Inferior parietal cortex (tissue), 1 donor: ENCODE data around the gene FOXP2.
"Not testable (repeated sequence)": the region's sequence is repeated elsewhere in the genome, so short reads cannot be mapped to it uniquely, and the experiment has no call there.

Experiments used
- DNase-seq: peaks from one replicate; pipeline ENCODE4 v3.0.0-alpha.2; 2016; ENCODE audit errors: extremely low spot score

Gene FOXP2

DNA sequence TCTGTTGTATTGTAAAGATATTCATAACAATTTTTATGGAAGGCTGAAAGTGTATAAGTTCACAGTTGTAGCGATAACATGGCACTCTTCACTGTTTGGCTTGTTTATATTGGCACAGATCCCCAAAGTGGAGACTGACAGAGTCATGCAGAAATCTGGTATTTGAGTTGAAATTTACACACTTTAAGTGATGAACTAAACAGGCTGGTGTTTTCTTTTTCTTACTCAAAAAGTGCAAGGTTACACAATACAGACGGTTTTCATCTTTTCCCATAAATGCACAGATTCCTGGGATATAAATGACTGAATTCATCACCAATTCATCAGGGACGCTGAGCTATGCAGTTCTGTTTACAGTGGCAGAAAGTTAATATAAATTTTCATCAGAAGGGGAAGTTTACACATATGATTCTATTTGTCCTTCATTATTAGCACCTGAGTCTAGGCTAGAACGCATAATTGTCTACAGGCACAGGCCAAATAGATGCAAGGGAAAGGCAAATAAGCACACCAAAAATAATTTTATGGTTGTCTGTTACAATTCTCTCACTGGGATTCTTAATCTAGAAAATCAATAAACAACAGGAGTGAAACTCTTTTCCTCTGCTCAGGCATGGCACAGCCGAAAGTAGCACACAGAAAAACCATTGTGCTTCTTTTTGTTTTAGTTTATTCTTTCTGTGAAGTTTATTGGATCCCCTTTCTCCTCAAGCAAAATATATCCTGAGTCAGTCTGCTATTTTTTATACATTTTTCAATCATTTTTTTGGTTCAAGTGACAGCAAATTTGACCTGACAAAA lies 88.0 kb downstream of the FOXP2 start:
- no peak for DNase-seq

DNA sequence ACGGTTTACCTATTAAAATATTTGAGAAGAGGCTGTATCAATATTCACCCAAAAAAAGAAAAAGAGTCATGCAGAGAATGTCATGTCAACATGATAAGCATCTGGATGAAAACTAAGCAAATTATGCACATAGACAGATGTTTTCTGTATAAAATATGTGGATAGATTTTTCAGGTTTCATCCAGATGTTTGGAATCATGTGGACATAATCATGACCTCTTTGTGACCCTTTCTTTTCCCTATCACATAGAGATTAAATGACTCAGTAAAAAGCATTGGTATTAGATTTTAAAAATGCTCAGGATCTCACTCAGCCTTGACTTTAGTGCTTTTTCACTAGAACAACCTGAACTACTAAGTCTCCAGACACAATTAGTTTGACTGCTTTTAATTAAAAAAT lies 90.0 kb downstream of the FOXP2 start:
- DNase-seq: no peak

DNA sequence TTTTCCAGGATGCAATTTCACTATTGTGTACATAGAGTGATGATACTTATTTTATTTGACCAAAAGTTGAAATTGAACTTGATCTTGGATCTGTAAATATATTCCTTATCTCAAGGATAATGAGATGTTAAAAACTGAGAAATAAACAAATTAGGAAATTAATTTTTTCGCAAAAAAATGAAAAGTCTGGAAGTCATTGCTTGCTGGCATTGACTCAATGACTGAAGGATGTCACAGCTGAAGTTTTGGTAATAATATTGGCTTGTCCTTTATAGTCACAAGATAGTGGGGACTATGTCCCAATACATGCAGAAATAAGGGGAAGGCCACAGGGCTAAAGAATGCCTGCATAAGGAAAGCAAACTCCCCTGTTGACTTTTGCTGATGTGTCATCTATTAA lies 92.8 kb downstream of the FOXP2 start:
- no peak for DNase-seq

DNA sequence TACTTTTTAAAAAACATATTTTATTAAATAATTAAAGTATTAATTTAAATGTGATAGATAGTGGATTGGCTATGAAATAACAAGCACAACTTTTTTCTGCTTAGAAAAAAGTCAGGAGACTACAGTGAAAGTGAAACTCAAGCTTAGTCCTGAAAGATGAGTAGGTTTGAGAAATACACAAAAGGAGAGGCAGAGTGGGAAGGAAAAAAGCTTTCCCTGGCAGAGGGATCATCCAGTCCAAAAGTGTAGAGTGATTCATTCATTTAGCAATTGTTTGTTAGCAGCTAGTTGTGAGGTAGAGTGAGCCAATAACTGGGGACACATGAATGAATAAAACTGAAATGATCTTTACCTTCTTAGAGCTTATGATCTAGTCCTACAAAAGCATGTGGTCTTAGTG lies 93.5 kb downstream of the FOXP2 start:
- DNase-seq: no peak

DNA sequence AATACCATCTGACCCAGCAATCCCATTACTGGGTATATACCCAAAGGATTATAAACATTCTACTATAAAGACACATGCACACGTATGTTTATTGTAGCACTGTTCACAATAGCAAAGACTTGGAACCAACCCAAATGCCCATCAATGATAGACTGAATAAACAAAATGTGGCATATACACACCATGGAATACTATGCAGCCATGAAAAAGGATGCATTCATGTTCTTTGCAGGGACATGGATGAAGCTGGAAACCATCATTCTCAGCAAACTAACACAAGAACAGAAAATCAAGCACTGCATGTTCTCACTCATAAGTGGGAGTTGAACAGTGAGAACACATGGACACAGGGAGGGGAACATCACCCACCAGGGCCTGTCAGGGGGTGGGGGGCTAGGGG lies 96.2 kb downstream of the FOXP2 start:
- DNase-seq: not testable (repeated sequence)

DNA sequence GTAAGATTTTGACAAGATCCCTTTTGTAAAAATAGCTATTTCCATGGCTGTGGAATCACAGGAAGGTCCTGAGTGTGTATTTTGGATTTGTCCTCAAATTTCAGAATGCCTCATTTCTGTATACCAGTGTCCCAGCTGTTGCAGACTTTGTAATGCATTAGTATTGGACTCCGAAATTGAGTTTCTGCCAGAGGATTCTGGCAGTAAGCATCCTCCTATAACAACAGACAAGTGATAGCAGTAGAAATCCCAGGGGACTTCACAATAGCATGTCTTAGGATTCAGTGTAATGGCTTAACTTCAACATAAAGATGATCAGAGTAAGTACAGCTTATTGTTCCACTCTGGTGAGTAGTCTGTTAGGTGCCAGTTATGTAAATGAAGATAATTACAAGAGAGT lies 104.6 kb downstream of the FOXP2 start:
- no peak for DNase-seq

DNA sequence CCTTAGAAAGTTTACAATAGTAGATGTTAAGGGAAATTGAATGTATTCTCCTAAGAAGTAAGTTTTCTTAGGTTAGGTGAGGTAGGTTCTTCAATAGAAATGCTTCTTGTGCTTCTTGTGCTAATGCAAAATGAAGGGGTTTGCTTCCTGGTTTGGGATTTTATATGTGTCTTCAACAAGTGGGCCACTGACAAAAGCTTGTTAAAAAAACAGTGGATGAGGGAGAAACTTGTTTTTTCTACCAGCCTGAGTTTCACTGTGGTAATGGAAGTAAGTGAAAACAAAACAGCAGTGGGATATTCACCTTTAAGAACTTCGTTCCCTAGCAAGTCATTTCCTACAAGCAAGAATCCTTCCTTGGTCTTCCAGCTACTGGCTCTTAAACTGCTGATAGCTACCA lies 107.5 kb downstream of the FOXP2 start:
- DNase-seq: no peak

DNA sequence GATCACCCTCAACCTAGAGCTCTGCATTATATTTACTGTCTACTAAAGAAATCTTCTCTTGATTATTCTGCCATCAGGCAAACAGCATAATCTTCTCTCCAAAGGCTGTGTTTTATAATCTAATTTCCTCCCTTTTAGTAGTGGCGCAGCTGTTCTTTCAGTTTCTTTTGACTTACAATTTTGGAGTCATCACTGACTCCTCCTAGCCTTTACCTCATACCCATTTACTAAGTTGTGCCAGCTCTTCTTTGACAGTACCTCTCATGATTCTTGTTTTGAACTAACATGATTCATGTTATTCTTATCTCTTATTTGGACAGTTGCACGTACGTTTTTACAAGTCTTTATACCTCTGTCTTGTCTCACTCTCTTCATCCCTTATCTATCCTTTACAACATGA lies 113.0 kb downstream of the FOXP2 start:
- no peak for DNase-seq

DNA sequence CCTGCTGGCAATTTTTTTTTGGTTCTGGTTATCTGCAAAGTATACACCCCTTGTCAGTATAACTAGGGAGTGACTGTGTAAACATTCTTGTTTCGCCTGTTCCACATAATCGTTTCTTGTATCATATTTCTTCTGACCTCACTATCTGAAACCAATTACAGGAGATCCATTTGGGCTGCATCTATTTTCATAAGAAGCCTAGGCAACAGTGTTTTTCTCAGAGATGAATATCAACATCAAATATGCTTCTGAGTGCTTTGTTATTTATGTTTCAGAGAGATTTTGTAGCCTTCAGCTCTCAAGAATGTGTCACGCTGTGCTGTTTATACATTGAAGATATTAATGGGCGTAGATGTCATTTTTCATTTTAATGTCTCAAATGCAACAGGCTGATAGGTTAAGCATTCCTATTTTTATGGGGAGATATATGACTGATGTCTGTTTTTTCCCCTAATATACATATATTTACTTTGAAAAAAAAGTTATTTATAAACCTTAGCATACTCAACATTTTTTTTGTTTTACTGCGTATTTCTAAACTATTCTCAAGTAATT lies 115.5 kb downstream of the FOXP2 start:
- DNase-seq: no peak

DNA sequence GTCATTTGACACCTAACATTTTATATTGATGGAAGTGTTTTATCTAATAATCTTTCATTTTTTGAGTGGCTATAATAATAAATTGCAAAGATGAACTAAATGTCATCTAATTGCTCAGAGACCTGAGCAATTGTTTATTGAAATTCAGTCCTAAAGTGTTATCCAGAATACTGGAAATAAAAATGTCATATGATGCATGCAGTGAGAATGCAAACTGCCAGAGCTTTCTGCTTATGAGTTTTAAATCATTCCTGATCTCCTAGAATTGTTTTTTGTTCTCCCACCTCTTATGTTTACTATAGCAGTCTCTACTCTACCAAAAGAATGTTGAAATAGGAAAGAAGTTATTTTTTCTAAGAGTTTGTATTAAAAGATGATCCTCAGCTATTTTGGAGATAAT lies 116.7 kb downstream of the FOXP2 start:
- no peak for DNase-seq

DNA sequence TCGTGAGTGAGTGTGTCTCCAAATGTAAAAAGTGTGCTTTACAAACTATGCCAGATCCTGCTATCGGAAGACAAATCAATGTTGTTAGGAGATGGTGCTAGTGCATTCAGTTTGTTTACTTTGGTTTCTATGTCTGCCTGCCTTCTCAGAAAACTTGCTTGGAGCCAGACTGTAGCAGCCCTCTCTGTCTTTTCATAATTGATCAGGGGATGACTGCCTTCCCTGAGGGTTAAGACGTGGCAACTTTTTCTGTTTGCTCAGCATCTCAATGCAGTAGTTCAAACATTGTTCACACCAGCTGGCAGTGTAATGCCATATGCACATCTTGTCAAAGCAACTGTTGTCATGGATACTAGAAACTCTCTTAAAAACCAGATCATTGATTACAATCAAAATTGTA lies 118.5 kb downstream of the FOXP2 start:
- DNase-seq: no peak

DNA sequence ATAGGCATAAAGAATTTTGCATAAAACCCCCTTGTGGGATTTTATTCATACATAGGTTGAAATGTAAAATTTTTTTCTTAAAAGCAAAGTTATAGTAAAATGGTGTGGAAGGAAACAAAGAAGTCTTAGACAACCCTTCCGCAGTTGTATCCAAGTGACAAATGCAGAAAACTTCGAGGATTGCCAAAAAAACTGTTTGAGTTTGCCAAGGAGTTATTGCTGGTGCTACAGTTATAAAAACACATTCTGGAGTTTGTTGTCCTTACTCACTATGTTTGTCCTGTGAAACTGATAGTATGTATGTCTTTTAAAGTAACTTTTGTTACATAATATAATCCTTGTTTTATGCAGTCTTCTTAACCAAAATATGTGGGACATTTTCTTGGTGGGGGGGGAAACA lies 120.3 kb downstream of the FOXP2 start:
- DNase-seq: no peak

DNA sequence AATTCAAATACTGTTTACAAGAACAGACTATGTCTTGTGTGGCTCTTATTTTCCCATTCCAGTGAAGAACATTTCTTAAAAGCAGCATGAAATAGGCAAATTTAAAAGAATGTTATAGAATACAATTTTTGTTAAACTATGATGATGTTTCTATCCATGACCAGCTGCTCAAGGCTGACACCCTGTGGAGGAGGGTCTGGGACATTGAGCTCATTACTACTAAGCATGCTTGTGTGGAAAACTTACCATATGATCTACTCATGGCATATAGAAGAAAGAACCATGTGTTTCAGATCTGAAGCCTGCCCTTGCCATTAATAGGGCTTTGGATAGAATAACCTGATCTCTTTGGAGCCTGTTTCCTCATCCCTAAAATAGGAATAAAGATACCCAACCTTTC lies 125.0 kb downstream of the FOXP2 start:
- DNase-seq: no peak

DNA sequence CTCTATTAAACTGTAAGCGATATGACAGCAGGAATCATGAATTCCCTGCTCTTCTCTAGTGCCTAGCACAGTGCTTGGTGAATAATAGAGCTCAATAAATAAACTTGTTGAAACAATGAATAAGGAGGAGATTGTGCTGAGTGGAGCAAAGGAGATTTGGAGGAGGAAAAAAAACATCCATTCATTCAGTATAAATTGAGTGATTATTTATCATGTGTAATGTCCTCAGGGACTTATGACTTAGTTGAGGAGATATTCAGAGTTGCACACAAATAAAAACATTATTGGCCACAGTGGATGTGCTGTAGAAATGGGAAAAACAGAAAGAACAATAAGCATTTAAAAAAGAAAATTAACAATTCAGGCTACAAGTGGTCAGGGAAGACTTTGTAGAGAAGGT lies 125.7 kb downstream of the FOXP2 start:
- DNase-seq: no peak

DNA sequence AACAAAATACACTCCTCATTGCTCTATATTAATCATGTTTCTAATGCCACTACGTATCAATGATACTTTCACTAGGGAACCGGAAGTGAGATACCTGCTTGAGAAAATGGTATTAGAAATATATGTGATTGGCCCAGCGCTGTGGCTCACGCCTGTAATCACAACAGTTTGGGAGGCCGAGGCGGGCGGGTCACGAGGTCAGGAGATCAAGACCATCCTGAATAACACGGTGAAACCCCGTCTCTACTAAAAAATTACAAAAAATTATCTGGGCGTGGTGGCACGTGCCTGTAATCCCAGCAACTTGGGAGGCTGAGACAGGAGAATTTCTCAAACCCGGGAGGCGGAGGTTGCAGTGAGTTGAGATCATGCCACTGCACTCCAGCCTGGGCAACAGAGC lies 132.7 kb downstream of the FOXP2 start:
- DNase-seq: not testable (repeated sequence)

DNA sequence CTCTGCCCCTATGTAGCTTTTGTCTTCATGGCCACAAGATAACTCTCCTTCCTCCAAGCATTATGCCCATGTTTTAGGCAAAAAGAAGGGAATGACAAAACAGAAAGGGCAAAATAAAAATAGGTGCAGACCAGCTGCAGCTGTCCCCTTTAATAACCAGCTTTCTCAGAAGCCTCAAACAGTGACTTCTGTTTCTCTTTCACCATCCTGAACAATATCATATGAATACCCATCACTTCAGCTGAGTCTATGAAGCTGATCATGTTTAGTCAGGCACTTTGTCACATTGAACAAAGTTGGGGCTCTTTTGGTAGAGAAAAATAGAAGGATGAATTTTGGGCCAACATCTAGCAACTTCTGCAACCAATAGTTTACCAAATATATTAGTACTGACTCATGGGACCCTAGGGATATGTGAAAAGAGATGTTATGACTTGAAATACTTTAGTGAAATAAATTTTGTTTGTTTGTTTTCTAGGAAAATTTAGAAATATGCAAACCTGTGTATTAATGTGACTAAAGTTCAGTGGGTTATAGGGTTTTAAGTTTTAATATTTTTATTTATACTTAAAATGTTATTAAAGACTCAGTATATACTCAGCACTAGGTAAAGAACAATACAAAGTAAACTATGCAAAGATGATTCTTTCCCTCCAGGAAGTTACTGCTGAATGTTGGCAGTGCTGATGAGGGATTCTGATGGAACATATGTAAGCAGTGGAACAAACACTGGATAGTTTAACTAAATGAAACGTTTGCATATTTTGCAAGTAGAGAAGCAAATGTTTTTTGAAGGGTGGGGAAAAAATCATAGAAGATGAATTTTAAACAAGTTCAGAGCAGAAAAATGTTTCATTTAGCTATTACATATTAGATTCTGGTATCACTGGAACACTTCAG lies 133.7 kb downstream of the FOXP2 start:
- DNase-seq: no peak

DNA sequence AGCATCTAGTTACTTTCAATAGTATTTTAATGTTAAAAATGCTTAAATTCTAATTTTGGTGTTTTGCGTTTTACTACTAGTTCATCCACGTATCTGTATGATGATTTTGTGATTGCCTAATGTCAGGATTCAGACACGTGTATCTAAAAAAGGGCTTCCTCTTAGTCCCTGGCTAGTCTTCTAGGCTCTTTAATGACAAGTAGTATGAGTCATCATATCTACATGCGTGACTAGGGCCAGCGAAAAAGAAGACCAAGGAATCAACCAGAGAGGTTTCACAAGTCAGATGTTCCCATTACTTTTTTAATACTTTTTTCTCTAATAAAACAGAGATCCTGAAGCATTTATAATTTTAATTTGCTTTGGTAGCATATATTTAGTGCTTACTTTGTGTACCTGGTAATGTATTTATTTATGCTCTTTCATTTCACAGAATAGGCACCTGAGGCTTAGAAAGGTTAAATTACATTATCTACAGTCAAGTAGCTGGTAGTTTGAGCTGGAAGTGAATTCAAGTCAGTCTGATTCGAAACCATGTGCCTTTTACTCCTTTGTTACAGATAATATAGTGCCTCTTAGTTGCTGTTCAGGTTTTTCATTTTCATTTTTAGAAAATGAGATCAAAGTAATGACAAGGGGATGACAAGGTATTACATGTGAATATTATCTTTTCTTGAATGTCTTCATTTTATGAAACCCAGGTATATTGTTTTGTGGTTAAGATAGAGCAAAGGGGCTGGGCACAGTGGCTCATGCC lies 140.3 kb downstream of the FOXP2 start:
- no peak for DNase-seq

DNA sequence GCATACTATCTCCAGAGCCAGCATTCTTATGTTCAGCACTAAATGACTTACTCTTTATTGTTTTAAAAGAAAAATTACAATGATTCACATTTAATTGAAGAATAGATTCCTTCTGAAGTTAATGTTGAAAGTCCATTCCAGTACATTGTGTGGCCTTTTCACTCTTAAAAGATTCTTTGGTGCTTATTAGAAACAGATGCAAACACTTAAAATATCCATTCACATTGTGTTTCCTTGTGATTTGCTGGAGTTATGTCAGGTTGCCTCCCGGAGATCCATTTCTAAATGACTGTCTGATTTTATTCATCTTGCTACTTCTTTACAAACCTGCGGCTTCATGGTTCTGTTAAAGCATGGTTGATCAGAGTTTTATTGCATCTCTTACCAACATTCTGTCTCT lies 152.8 kb downstream of the FOXP2 start:
- DNase-seq: no peak

DNA sequence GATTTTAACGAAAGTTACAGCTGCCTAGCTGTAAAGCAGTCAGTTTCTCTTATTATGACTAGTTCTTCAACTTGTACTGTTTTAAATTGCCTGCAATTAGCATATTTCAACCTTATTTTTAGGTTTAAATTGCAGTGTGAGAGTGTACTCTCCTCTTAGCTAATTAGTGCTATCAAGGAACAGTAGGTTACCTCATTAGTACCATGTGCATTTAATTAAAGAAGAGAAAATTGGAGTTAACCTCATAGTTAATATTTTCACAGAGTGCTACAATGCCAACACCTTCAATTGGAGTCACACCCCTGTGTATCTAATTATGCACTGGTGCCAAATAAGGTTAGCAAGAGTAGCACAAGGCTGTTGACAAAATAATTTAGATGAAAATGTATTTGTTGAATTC lies 154.6 kb downstream of the FOXP2 start:
- DNase-seq: no peak

DNA sequence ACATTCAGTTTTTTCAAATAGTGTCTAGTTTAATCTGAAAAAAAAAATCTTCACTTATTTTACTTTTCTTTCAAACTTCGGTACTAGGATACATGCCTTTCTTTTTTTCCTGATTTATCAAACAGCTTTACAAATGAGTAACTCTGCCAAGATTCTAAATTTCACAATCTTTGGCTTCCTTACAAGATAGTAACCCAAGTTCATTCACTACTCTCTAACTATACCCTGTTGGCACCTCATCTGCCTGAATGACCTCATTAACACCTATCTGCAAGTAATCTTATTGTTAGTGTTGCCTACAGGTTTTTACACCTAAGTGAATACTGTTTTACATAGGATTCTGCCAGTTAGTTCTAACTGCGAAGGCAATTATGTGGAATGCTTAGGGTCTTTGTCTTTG lies 159.8 kb downstream of the FOXP2 start:
- DNase-seq: no peak

DNA sequence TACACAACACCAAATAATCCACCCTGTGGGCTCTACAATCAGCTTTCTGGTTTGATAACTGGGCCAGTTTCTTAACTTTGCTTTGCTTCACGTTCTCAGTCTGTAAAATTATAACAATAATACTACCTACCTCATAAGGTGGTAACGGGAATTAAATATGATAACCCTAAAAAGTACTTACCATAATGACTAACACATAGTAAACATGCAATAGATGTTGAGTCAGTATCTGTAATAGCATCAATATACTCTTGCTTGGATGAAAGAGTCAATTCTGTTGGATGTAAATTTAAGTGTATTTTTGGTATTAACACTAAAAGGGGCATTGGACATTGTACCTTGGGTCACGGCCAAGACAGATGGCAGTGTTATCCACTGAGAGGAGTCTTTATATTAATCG lies 160.5 kb downstream of the FOXP2 start:
- DNase-seq: no peak

DNA sequence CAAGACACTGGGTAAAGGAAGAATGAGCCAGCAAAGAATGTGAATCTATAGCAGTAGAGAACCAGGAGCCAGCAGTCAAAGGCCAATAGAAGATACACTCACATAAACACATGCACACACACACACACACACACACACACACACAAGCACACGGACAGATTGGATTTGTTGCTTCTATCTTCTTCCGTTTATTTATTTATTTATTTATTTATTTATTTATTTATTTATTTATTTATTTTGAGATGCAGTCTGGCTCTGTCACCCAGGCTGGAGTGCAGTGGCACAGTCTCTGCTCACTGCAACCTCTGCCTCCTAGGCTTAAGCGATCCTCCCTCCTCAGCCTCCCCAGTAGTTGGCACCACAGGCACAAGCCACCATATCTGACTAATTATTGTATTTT lies 166.3 kb downstream of the FOXP2 start:
- not testable (repeated sequence) for DNase-seq
